Hippocampal formation (tissue), 2 donors: ENCODE measurements around the gene PDLIM5.
"Not testable (repeated sequence)": the region's sequence is repeated elsewhere in the genome, so short reads cannot be mapped to it uniquely, and the experiment has no call there.

Source experiments
- DNase-seq, 2 donors: peaks; one replicate each; lab custom pipeline; 2025; lab: John Stamatoyannopoulos, UW

The PDLIM5 gene

DNA sequence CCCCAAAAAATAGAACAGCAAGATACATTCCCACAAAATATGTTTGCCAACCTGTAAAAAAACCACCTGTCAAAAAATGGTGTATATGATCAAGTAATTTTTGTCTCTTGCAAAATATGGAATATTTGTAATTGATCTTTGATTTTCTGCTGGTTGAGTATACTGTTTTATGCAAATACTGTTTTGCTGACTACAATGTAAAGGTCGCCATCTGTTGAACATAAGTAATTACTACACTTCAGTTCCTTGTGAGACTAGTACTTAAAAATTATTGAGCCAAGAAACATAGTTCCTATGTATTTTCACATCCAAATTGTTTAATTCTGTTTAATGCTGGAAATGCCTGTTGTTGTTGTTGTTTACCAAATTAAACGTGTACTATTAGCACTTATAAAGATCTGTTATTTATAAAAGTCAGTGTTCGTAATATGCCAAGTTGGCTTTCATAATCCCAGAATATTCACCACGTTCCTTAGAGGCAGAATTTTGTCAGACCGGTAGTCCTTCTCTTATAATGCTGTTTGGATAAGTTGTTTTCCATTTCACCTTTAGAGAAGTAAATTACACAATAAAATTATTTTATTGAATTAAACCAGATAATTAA, 144.2 kb downstream of the PDLIM5 start:
- DNase-seq, result peak in 1 of 2 donors; percentile 48

DNA sequence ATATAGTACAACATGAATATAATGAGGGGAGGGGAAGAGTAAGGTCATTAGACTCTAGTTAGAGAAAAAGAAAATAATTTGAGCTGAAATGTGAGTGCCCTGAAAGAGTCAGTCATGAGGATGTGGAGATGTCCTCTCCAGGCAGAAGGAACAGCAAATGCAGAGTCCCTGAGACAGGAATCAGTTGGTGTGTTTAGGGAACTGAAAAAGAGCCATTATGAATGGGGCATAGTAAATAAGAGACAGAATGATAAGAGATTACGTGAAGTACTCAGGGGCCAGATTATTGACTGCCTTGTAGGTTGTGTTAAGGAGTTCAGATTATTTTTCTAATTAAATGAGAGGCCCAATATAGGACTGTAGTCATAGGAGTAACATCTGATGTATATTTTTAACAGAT, 147.0 kb downstream of the PDLIM5 start:
- DNase-seq, result no peak

DNA sequence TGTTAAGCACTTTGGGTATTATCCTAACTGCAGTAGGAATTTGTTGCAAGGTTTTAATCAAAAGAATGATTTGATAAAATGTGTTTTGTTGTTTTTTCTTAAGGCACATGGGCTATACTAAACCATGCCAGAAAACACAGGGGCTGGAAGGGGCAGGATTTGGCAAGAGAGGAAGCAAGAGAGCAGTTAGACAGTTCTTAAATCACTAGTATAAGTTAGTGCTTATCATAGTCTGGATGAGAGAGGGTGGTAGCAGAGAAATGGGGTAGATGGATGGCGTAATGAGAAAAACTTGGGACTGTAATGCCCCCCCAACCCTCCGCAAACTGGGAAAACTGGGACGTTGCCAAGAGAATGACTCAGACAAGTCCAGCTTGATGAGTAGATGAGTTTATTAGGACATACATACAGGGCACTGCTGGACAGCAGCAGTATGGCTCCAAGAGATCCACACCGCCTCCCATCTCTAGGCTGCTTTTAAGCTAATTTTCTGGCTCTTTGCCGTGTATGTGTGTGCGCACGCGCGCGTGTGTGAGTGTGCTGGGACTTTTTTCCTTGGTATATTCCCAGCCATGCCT, 151.5 kb downstream of the PDLIM5 start:
- no peak for DNase-seq

DNA sequence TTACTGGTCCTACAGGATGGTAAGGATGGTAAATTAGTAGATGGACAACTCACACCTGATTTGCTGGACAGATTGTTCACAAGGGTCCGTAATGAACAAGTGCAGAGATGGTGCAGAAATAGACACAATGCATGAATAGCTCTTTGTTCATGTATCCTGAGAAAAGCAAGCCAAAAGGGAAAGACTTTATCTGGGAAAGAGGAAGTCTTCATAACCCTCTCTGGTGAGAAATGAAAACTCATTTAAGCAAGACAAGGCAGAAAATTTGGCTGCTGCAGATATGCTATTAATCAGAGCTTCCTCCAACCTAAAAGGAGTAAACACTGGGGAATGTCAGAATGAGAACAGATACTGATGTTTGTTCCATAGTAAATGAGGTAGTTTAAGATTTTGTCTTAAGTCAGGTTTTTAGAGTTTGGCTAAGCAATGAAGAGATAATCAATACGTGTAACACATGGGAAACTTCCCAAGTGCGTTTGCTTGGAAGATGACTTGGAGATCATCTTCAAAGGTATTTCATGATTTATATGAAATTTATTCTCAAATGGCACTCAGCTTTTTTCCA, 153.6 kb downstream of the PDLIM5 start:
- no peak for DNase-seq

DNA sequence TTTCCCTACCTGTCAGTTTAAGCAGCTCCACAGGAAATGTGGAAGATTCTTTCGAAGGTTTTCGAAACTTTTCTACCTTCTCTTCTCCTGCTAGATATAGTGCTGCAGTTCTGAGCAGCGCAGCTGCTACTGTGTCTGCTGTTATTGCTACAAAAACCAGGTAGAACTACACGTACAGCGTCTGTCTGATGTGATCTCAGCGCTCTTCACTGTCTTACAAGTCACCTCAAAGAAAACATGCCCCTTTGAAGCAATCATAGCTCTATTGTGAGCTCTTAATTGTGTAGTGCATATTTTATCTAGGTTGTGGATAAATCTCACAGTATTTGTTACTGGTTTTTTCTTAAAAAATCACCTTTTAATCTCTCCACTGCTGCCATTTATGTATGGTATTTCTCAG, 158.4 kb downstream of the PDLIM5 start:
- DNase-seq, result no peak

DNA sequence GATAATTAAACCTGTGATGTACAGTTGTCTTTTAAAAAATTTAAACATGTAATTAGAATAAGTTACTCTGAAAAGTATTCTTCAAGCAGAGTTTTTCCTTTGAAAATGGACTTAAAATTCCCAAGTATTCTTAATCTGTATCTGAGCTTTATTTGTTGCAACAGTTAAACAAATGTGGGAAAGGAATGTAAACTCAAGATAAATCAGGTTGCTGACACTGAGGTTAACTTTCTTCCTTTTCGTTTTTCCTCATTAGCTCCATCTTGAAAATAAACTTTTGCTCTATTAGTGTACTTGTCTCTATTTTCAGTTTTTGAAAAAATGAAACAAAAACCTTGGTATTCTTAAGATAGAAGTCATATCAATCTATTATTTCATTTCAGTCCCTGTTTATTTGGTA, 161.5 kb downstream of the PDLIM5 start:
- no peak for DNase-seq

DNA sequence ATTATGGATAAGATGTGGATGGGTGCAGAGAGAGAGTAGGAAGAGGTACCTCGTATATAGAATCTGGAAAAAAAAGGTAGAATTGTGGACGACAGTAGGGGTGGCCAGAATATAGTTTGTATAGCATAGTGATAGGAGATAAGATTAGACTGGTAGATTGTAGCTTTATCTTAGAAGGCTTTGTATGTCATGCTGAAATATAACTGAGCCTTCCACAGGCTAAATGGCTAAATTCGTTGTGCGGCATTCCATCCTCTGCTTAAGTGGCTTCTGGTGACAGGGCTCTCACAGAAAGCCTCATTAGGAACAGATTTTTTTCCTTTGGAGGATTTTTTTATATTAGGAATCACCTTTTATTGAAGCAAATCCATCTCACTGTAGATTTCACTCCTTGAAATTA, 163.7 kb downstream of the PDLIM5 start:
- no peak for DNase-seq

DNA sequence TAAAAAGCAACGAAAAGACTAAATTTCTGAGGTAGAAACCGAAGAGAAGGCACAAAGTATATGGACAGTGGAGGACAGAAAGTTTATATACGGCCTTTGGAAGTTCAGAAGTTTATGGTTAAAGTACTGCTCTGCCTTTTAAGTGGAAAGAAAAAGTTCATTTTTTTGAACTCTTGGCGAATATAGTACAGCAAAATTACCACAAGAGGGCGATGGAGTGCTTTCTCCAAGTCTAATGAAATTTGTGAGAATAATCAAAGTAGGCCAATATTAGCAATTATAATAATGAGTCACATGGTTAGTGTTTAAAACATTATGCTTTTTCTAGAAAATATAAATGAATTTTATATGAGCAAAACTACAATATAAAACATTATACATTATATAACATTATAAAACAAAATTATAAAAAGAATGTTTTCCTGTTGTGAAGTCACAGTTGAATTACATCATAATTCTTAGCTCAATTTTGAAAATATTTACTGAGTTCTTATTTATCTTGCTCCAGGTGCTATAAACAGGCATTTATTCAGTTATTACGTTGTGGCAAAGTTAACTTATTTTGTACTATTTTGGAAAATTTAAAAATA, 169.8 kb downstream of the PDLIM5 start:
- DNase-seq, result peak in 1 of 2 donors; percentile 61

DNA sequence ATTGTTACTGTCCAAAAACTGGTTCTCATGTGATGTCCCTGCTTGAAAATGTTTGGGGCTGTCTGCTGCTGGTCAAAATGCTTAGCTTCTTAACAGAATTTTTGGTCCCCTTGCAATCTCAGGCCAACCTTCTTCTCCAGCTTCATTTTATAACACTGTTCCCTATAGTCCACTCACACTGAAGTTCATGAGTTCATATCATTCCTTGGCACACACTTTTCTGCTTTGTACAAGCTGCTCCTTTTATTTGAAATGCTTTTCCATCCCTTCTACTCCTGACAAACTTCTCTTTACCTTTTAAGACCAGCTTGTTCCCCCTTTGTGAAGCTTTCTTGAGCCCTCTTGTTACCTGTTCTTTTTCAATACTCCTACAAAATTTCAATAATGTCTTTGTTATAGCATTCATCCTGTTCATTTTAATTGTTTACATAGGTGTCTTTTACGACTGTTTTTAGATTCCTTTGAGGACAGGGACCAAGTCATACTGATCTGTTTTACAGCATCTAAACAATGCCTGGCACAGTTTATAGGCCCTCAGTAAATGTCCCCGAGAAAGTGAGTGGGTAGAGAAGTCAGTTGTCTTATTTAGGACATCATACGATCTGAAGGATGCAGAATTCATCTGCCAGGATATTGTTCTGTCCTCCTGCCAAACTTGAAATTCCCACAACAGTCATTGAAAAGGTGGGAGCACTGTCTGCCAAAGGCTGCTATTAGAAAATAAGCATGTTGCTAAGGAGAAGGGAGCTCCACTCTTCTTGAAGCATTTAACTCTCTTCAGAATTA, 171.6 kb downstream of the PDLIM5 start:
- DNase-seq, result no peak

DNA sequence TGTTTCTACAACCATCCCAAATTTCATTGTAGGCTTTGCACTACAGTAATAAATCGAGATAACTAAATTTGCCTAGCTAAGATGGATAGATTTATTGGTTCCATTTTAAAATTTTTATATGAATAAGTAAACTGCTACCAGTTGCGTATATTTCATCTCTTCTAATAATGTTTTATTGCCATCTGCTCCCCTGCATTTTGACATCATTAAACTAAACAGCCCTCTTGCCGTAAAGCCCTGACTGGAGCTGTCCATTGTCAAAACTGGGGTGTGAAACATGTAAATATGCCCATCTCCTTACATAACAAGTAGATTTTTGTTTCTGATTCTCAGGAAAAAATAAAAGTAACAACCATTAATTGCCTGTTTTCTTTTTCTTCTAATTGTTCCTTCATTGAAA, 175.2 kb downstream of the PDLIM5 start:
- no peak for DNase-seq

DNA sequence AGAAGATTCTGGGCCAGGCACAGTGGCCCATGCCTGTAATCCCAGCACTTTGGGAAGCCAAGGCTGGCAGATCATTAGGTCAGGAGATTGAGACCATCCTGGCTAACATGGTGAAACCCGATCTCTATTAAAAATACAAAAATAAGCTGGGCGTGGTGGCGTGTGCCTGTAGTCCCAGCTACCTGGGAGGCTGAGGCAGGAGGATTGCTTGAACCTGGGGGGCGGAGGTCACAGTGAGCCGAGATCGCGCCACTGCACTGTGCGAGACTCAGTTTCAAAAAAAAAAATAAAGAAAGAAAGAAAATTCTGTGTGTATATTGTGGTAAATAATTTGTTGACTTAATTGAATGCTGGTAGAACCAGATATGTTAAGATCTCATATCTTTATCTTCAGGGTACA, 177.3 kb downstream of the PDLIM5 start:
- DNase-seq, result not testable (repeated sequence)

DNA sequence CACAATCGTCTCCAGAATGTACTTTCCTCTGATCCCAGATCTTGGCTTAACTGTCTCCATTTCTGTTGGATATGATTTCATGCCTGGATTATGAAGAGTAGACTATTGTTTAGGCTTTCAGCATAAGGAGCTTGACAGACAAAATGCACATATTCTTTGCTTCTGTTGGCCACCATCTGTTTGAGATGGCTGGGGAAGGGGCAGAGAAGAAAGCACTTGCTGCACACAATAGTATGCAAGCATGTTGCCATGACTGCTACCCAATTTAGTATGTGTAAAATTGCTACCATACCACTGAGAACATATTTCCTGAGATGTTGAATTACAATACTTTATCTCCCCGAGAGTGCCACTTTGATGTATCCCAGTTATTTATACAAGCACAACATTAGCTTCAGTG, 178.1 kb downstream of the PDLIM5 start:
- no peak for DNase-seq

DNA sequence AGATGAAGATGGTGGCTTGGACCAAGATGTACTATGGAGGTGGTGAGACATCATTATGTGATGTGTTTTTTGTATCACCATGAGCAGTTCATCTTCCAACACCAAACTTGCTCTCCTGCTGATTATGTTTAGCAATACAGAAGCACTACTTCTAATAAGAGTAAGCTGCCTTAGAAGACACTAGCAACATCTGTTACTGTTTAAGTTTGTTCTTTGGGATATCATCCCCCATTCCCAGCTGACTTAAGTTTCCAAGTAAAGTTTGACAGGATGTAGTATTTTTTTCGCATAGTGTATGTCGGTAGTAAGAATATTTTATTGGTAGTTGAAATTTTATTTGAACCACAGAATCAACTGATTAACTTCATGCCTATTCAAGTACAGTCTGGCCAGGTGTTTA, 182.5 kb downstream of the PDLIM5 start:
- DNase-seq, result no peak

DNA sequence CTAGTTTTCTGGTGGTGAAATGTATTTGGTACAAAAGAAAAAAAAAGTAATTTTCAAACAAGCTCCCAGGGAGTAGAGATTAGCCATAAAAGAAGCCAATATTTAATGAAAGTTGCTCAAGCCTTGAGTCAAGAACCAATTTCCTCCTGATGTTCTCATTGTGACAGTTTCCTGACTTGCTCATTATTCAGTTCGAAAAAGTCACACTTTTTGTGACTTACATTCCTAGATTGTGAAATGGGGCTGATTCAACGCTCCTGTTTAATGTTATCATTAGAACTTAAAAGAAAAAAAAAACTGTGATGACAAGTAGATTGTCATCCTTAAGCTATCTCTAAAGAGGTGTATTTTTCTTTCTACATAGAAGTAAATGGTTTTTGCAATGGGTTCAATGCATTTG, 183.4 kb downstream of the PDLIM5 start:
- DNase-seq, result no peak

DNA sequence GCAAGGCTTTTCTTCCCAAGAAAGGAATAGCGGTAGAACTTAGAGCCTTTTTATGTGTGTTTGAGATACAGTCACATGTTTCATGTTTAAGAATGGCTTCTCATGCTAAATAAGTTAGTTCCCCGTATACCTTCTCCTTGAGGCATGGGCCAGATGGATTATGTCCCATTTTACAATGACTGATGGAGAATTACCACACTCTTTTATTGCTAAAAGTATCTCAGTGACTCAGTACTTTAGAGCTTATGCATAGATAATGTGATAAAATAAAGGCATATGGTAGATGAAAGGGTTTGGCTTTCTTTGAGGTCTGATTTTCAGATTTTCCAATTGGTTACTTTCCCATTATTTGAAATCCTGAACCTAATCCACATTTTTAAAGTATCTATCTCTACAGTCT, 184.3 kb downstream of the PDLIM5 start:
- no peak for DNase-seq

DNA sequence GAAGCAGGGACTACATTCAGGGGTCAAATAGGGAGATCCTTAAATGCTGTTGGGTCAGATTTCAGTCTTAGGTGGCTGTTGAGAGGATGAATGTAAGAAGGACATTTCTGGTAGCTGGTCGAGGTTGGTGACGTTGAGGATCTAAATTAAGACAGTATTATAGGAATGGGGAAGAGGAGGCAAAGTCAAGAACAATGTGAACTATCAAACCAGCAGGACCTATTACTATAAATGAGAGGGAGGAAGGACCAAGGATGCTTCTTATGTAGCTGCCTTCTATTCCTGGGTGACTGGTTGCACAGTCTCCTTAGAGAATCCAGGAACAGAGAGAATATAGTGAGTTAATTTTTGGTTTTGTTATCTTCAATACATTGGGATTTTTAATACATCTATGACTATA, 187.6 kb downstream of the PDLIM5 start:
- no peak for DNase-seq

DNA sequence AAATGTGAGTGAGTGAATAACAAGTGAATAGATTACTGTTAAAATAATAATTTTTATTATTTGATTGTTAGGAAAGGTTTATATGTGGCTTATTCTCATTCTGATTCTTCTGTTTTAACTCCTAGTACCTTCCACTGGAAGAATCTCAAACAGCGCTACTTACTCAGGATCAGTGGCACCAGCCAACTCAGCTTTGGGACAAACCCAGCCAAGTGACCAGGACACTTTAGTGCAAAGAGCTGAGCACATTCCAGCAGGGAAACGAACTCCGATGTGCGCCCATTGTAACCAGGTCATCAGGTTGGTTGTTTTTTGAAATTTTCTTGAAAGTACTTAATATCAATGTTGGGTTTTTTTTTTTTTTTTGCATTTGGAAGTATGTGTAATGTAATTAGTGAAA, 188.4 kb downstream of the PDLIM5 start:
- no peak for DNase-seq

DNA sequence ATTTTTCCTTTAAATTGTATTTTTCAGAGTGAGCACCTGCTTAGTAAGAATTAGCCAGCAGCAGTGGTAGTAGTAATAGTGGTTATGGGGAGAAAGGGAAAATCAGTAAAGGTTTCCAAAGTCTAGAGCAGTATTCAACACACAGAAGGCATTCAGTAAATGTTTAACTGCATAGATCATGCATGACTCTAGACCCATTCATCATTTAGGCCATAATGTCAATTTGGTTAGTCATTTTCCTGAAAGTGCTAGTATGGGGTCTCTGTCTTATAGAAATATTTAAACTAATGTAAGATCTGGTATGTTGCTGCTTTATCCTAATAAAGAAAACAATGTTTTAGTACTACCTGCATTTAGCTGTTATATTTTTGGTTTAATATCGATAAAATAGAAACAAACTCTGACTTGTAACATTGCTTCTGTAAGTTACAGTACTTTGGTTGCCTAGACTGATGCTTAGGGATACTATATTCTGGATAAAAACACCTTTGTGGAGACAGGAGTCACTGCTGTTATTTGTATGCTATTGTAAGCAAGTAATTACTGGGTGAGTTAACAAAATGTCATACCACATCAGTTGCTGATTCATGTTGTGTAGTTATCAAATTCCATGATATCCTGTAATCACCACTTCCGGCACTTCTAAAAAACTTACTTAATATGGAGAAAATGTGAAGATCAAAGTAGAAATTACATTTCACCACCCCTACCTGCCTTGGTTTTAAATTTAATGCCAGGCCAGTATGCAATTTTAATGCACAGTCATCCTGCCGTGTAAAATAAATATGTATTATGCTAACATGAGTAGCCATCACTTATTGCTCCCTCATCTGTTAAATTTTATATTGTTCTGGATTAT, 190.2 kb downstream of the PDLIM5 start:
- DNase-seq, result no peak

DNA sequence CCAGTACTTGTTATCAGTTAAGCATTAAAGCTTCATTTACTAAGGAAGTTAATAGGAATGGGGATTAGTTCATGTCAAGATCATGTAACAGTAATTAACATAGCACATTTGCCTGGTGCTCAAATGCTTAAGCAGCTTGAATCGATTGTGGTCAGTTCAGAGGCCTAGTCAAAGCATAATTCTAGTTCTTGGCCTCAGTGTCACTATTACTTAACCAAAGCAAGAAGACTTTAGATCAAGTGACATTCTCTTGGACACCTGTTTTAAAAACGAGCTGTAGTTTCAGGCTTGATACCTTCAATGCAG, 190.8 kb downstream of the PDLIM5 start:
- no peak for DNase-seq

DNA sequence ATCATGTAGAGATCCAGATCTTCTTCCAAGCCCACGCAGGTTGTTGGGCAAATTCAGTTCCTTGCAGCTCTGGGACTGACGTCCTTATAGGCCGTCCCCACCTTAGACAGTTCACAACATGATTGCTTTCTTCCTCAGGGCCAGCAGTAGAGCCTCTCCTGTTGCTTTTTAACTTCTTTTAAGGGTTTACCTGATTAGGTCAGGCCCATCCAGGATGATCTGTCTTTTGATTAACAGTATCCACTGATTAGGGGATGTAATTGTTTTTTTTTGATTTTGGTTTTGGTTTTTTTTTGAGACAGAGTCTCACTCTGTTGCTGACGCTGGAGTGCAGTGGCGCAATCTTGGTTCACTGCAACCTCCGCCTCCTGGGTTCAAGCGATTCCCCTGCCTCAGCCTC, 197.0 kb downstream of the PDLIM5 start:
- no peak for DNase-seq

DNA sequence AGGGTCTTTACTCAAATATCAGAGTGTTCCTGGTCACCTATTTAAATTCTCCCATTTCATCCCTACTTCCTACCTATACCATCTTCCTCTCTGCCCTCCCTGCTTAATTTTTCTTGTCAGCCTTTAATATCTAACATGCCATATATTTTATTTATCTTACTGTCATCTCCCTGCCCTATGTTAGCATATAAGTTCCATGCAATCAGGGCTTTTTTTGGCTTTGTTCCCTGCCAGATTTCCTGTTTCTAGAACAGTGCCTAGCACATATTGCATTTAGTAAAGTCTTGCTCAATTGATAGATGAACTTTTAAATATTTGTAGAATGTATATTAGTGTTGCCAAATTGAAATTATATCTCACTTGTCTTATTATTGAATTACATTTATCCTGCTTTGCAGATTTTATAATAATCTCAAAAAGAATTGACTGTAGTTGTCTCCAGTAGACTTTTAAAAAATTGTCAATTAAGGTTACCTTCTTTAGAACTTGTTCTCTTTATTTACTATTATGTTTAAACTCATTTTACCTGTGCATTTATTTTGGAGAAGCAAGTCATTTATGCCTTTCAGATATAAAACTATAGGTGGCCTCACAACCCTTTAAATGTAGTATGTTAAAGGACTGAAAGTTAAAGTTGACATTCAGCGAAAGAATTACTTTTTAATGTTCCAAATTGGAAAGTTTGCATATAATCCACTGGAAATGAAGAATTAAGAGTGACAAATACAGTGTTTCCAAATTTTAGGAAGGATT, 197.8 kb downstream of the PDLIM5 start:
- DNase-seq, result no peak
